NCI-H2107 treated with DMSO at 0.1 percent for 48 hours (cell line): ENCODE measurements around the gene ZNF439.
A peak's percentile ranks its signal among the peaks of the same experiment; 100 is the strongest.
"Not testable (repeated sequence)": the region's sequence is repeated elsewhere in the genome, so short reads cannot be mapped to it uniquely, and the experiment has no call there.

Experiments used
- DNase-seq: peaks from one replicate; lab custom pipeline; 2025; ENCODE audit not compliant: unreplicated experiment; lab: John Stamatoyannopoulos, UW

Gene ZNF439

GRCh38 chr19:11867766-11868165 is 19.2 kb downstream of the ZNF439 start:
- DNase-seq = not testable (repeated sequence)

- DNase-seq = no peak
These were observed 19.7 kb downstream of the ZNF439 start for GRCh38 chr19:11868188-11868587.

GRCh38 chr19:11872624-11873023 is 24.1 kb downstream of the ZNF439 start:
- DNase-seq = no peak

- DNase-seq = no peak
These were observed 25.2 kb downstream of the ZNF439 start for GRCh38 chr19:11873762-11874161.

GRCh38 chr19:11879687-11880266 is 31.3 kb downstream of the ZNF439 start:
- DNase-seq = not testable (repeated sequence)

- no peak for DNase-seq
These were observed 32.1 kb downstream of the ZNF439 start for GRCh38 chr19:11880598-11880997.

- DNase-seq = peak; percentile 2
These were observed 32.8 kb downstream of the ZNF439 start for GRCh38 chr19:11881151-11881800.

GRCh38 chr19:11882606-11883005 is 34.1 kb downstream of the ZNF439 start:
- DNase-seq = no peak

- DNase-seq = no peak
These were observed 38.7 kb downstream of the ZNF439 start for GRCh38 chr19:11887234-11887610.

- DNase-seq = no peak
These were observed 39.3 kb downstream of the ZNF439 start, which contains the start of gene ZNF69 for GRCh38 chr19:11887611-11888531. Gene ZNF69, plus strand, starts transcription at chr19:11887782. Its CDS starts 142 bp downstream, at chr19:11887924.

- DNase-seq = not testable (repeated sequence)
These were observed 41.4 kb downstream of the ZNF439 start for GRCh38 chr19:11889901-11890300.

GRCh38 chr19:11890634-11891033 is 42.1 kb downstream of the ZNF439 start:
- DNase-seq = no peak

GRCh38 chr19:11894851-11895250 is 46.3 kb downstream of the ZNF439 start:
- no peak for DNase-seq

GRCh38 chr19:11902228-11902627 is 53.7 kb downstream of the ZNF439 start:
- DNase-seq = no peak

GRCh38 chr19:11905928-11906327 is 57.4 kb downstream of the ZNF439 start:
- no peak for DNase-seq

GRCh38 chr19:11911937-11912336 is 63.4 kb downstream of the ZNF439 start:
- not testable (repeated sequence) for DNase-seq

- not testable (repeated sequence) for DNase-seq
These were observed 66.0 kb downstream of the ZNF439 start for GRCh38 chr19:11914417-11915051.
